PC-3 (cell line): ENCODE data around the gene MRPL33. TPM values are rescaled to one million over a fixed set of nuclear protein-coding genes. Genes with fewer than 3 reads are reported as not detected.

ENCODE experiments used
- ATAC-seq: fragments of 200-7000 bp; cut with Tn5 transposase; 2 replicates; pipeline ENCODE4 v1.9.1; 2020; ENCODE audit warnings: mild to moderate bottlenecking, moderate library complexity
- BruUV-seq: library from RNA; stranded (reverse); fragments of 400-500 nt; replicated peaks from 2 replicates; lab custom pipeline; 2021; lab: Mats Ljungman, UMichigan
- CTCF ChIA-PET: fragments of 300-600 bp; sonication (Branson Sonifier 250); formaldehyde crosslinking; loops from one replicate; lab custom pipeline; 2022; ENCODE audit warnings: antibody characterized with exemption; lab: Charles Lee
- POLR2A ChIA-PET: fragments of 300-600 bp; sonication (Branson Sonifier 250); formaldehyde crosslinking; loops from one replicate; lab custom pipeline; 2022; ENCODE audit warnings: antibody characterized with exemption; ENCODE audit not compliant: unreplicated experiment; lab: Charles Lee
- DNase-seq: peaks from one replicate; pipeline ENCODE4 v3.0.0-alpha.2; 2015
- H2AFZ ChIP-seq: fragments of 300-600 bp; sonication (generic); 2 replicates; pipeline ENCODE4 v1.6.0; 2016; ENCODE audit warnings: antibody characterized with exemption, low read length
- H3F3A ChIP-seq: fragments of 300-600 bp; sonication (generic); one replicate; pipeline ENCODE4 v1.6.0; 2017; ENCODE audit warnings: antibody characterized with exemption, low read length, control low read depth, mild to moderate bottlenecking; ENCODE audit not compliant: unreplicated experiment
- H3K27ac ChIP-seq: fragments of 300-600 bp; sonication (generic); 2 replicates; pipeline ENCODE4 v1.5.1; 2016; ENCODE audit warnings: mild to moderate bottlenecking, low read length
- H3K27me3 ChIP-seq: fragments of 300-600 bp; sonication (generic); 2 replicates; pipeline ENCODE4 v1.6.1; 2016; ENCODE audit warnings: low read length, mixed read lengths
- H3K36me3 ChIP-seq: fragments of 300-600 bp; sonication (generic); 2 replicates; pipeline ENCODE4 v1.6.1; 2016; ENCODE audit warnings: low read depth, mixed run types, low read length, mixed read lengths
- H3K4me1 ChIP-seq: fragments of 300-600 bp; sonication (generic); 2 replicates; pipeline ENCODE4 v1.5.1; 2016; ENCODE audit warnings: low read length; ENCODE audit not compliant: insufficient read depth
- H3K4me2 ChIP-seq: fragments of 300-600 bp; sonication (generic); 2 replicates; pipeline ENCODE4 v1.6.0; 2016; ENCODE audit warnings: low read length
- H3K4me3 ChIP-seq: fragments of 300-600 bp; sonication (generic); 2 replicates; pipeline ENCODE4 v1.5.1; 2016; ENCODE audit warnings: mild to moderate bottlenecking, low read length, mixed read lengths
- H3K79me2 ChIP-seq: fragments of 300-600 bp; sonication (generic); 2 replicates; pipeline ENCODE4 v1.6.1; 2017; ENCODE audit warnings: low read length, mixed read lengths
- H3K9ac ChIP-seq: fragments of 300-600 bp; sonication (generic); 2 replicates; pipeline ENCODE4 v1.6.0; 2016; ENCODE audit warnings: mild to moderate bottlenecking, low read length
- H3K9me2 ChIP-seq: fragments of 300-600 bp; sonication (generic); replicated peaks from 2 replicates; pipeline ENCODE4 v1.6.1; 2016; ENCODE audit warnings: mixed run types, low read length, mixed read lengths
- H3K9me3 ChIP-seq: fragments of 300-600 bp; sonication (generic); 2 replicates; pipeline ENCODE4 v1.6.1; 2016; ENCODE audit warnings: low read length, mixed read lengths
- H4K20me1 ChIP-seq: fragments of 300-600 bp; sonication (generic); 2 replicates; pipeline ENCODE4 v1.6.1; 2016; ENCODE audit warnings: low read length, mixed read lengths
- EZH2 ChIP-seq: fragments of 300-600 bp; sonication (generic); IDR thresholded peaks from one replicate; pipeline ENCODE4 v1.6.1; 2017; ENCODE audit warnings: antibody characterized with exemption, mild to moderate bottlenecking, low read length; ENCODE audit not compliant: unreplicated experiment
- EZH2phosphoT487 ChIP-seq: fragments of 300-600 bp; sonication (generic); IDR thresholded peaks from 2 replicates; pipeline ENCODE4 v1.6.1; 2018; ENCODE audit warnings: mild to moderate bottlenecking, antibody characterized with exemption, low read length, borderline replicate concordance
- intact Hi-C: fragments of 100-400 bp; cut with micrococcal nuclease; formaldehyde crosslinking; loops from 2 replicates; pipeline ENCODE4 v1.9.0; 2023
- total RNA-seq: library from RNA; depleted of rRNA; stranded (reverse); fragments of >200 nt; gene quantifications from 2 replicates; pipeline ENCODE4 v1.2.3, GENCODE V29; 2014
- TF ChIP-seq, protein P1 (sequence below): fragments of 300-600 bp; sonication (generic); conservative IDR thresholded peaks from 2 replicates; pipeline ENCODE4 v1.5.1; 2017; ENCODE audit warnings: antibody characterized with exemption, low read depth, mild to moderate bottlenecking, low read length

MRPL33 gene
- total RNA-seq, 1 experiment from 2014 or later = 110 TPM

DNA sequence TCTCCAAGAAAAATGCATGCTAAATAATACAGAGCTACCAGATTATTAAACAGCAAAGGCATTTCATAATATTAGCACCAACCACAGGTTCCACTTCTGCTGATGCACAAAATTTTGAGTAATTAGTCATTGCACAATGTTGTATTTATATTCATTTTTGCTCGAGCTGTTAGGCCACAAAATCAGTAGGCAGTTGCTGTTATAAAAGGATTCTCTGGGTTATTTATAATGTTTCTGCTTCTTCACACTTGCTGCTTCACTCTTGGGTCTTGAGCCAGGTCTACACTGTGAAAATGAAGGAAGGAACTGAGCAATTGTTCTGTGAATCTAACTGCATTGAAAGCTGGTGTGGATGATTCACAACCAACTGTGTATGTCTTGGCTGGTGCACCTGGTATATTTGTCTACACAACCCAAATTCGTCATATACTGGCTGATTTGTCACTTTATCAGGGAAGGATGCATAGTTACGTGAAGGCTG is 38.3 kb downstream of the MRPL33 start:
- Histone ChIP-seq H3K4me1 (peaks cover 28% of the 10 kb centered on the region), H3K9me2 (no peaks in the 10 kb centered on the region), H3K4me3 (no peak overlapping the region), H4K20me1 (no peaks in the 10 kb centered on the region), H3K27ac (peak overlapping the region; percentile 69), H3K9me3 (no peaks in the 10 kb centered on the region), H3K36me3 (no peaks in the 10 kb centered on the region), H3K79me2 (no peaks in the 10 kb centered on the region), H3K4me2 (peak overlapping the region; percentile 51), H3K9ac (no peak overlapping the region), H3K27me3 (no peaks in the 10 kb centered on the region), H2AFZ (no peak overlapping the region), H3F3A (no peaks in the 10 kb centered on the region)
- no peak for TF ChIP-seq EZH2
- no peak for TF ChIP-seq EZH2phosphoT487
- TF ChIP-seq, protein P1, sequence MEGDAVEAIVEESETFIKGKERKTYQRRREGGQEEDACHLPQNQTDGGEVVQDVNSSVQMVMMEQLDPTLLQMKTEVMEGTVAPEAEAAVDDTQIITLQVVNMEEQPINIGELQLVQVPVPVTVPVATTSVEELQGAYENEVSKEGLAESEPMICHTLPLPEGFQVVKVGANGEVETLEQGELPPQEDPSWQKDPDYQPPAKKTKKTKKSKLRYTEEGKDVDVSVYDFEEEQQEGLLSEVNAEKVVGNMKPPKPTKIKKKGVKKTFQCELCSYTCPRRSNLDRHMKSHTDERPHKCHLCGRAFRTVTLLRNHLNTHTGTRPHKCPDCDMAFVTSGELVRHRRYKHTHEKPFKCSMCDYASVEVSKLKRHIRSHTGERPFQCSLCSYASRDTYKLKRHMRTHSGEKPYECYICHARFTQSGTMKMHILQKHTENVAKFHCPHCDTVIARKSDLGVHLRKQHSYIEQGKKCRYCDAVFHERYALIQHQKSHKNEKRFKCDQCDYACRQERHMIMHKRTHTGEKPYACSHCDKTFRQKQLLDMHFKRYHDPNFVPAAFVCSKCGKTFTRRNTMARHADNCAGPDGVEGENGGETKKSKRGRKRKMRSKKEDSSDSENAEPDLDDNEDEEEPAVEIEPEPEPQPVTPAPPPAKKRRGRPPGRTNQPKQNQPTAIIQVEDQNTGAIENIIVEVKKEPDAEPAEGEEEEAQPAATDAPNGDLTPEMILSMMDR = no peak
- BruUV-seq = no TSS peak
- DNase-seq = peak; percentile 96
- ChIA-PET POLR2A (interaction anchor here (0.5 to 0.9 kb wide), 2 partner anchors 35 to 149 kb away, joined by 4 to 11 read pairs; no protein-coding TSS in a partner anchor), CTCF (no interaction called here)
- intact Hi-C loops = loop anchor here (1.0 to 10.0 kb wide), 3 partner anchors 144 to 586 kb away; no protein-coding TSS in a partner anchor
- peak; percentile 95 for ATAC-seq

DNA sequence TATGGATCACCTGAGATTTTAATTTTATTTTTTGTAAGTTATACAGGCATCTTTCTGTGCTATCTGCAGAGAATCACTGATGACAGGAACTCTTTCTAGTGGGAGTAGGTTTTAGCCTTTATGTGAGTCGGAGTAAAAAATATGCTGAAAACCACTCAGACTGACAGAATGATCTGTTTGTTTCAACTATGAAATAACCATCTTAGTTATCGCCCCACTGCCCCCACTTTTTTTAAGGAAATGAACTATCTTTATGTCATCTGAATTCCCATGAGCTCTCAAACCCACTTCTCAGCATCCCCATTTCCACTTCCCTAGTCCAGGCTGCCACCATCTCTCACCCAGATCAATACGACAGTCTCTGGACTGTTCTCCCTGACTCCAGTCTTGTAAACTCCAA is 38.9 kb downstream of the MRPL33 start:
- Histone ChIP-seq H3F3A (no peaks in the 10 kb centered on the region), H3K36me3 (no peaks in the 10 kb centered on the region), H3K27me3 (no peaks in the 10 kb centered on the region), H4K20me1 (no peaks in the 10 kb centered on the region), H3K4me2 (peak overlapping the region; percentile 39; the same call in 1 of the 2 replicates), H3K4me1 (peaks cover 28% of the 10 kb centered on the region), H2AFZ (no peak overlapping the region), H3K4me3 (no peak overlapping the region), H3K79me2 (no peaks in the 10 kb centered on the region), H3K9me3 (no peaks in the 10 kb centered on the region), H3K27ac (peak overlapping the region; percentile 69), H3K9ac (no peak overlapping the region), H3K9me2 (no peaks in the 10 kb centered on the region)
- intact Hi-C loops = loop anchor here (1.0 kb wide), 2 partner anchors 144 to 586 kb away; no protein-coding TSS in a partner anchor
- TF ChIP-seq, protein P1 = no peak
- TF ChIP-seq EZH2phosphoT487 = no peak
- TF ChIP-seq EZH2 = no peak
- POLR2A ChIA-PET = interaction anchor here (0.5 to 0.9 kb wide), 2 partner anchors 36 to 150 kb away, joined by 4 to 11 read pairs; no protein-coding TSS in a partner anchor
- no peak for ATAC-seq
- CTCF ChIA-PET = no interaction called here
- no peak for DNase-seq
- BruUV-seq = no TSS peak

DNA sequence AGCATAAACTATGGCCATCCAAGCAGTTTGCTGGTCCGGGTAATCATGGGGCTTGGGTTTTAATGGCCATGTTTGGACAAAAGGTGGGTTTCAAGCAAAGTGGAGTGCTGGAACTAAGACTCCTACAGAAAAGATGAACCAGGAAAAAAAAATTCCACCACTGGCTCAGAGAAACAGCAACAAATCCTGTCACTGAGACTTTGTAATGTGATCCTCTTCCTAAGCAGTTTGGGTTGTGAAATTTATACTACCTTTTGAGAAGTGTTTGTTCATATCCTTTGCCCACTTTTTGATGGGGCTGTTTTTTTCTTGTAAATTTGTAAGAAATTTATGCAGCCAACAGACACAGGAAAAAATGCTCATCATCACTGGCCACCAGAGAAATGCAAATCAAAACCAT is 40.2 kb downstream of the MRPL33 start:
- Histone ChIP-seq H3K27ac (no peak overlapping the region), H3K4me2 (no peak overlapping the region), H3K4me1 (peaks cover 28% of the 10 kb centered on the region), H3K9me3 (no peaks in the 10 kb centered on the region), H3K9ac (no peak overlapping the region), H2AFZ (no peak overlapping the region), H3K9me2 (no peaks in the 10 kb centered on the region), H3K27me3 (no peaks in the 10 kb centered on the region), H3K36me3 (no peaks in the 10 kb centered on the region), H3K79me2 (no peaks in the 10 kb centered on the region), H3K4me3 (no peak overlapping the region), H3F3A (no peaks in the 10 kb centered on the region), H4K20me1 (no peaks in the 10 kb centered on the region)
- ChIA-PET CTCF (no interaction called here), POLR2A (no interaction called here)
- intact Hi-C loops = no loop called here
- DNase-seq (peak; percentile 24), ATAC-seq (no peak)
- TF ChIP-seq, protein P1 = no peak
- no peak for TF ChIP-seq EZH2
- no peak for TF ChIP-seq EZH2phosphoT487
- no TSS peak for BruUV-seq
